Trophoblast cell (in vitro differentiated cells and primary cell): Measurements from ENCODE around the gene GOLIM4.

Experiments
- DNase-seq, 2 donors: peaks; one replicate each; pipeline ENCODE4 v3.0.0-alpha.2; 2016
- H2AFZ ChIP-seq: 2 replicates; pipeline ENCODE4 v1.6.1; 2013; ENCODE audit warnings: low read length, moderate library complexity, mild to moderate bottlenecking; ENCODE audit not compliant: insufficient read depth, poor library complexity
- H2AK5ac ChIP-seq: 2 replicates; pipeline ENCODE4 v1.6.1; 2013; ENCODE audit warnings: mild to moderate bottlenecking, low read length
- H2BK120ac ChIP-seq: 2 replicates; pipeline ENCODE4 v1.6.1; 2013; ENCODE audit warnings: low read length, mild to moderate bottlenecking, moderate library complexity; ENCODE audit not compliant: insufficient read depth, poor library complexity
- H2BK12ac ChIP-seq: 2 replicates; pipeline ENCODE4 v1.6.1; 2013; ENCODE audit warnings: mild to moderate bottlenecking, low read length, moderate library complexity
- H2BK5ac ChIP-seq: 2 replicates; pipeline ENCODE4 v1.6.1; 2013; ENCODE audit warnings: low read length, low read depth, moderate library complexity, mild to moderate bottlenecking; ENCODE audit not compliant: poor library complexity
- H3K14ac ChIP-seq: 2 replicates; pipeline ENCODE4 v1.6.1; 2013; ENCODE audit warnings: mild to moderate bottlenecking, low read length
- H3K18ac ChIP-seq: 2 replicates; pipeline ENCODE4 v1.6.1; 2013; ENCODE audit warnings: mild to moderate bottlenecking, low read length
- H3K23ac ChIP-seq: 2 replicates; pipeline ENCODE4 v1.6.1; 2013; ENCODE audit warnings: low read length
- H3K27ac ChIP-seq: 2 replicates; pipeline ENCODE4 v1.5.1; 2013; ENCODE audit warnings: low read depth, mild to moderate bottlenecking, inconsistent platforms, low read length, moderate library complexity
- H3K27me3 ChIP-seq: 2 replicates; pipeline ENCODE4 v1.6.1; 2013; ENCODE audit warnings: inconsistent platforms, mild to moderate bottlenecking, low read length, moderate library complexity; ENCODE audit not compliant: insufficient read depth
- H3K36me3 ChIP-seq, 2 experiments: 1 replicate in 1 of 2; 2 replicates in 1 of 2; pipeline ENCODE4 v1.6.1; 2013; ENCODE audit warnings: low read length in 2 of 2, mild to moderate bottlenecking in 2 of 2, moderate library complexity in 1 of 2; ENCODE audit not compliant: insufficient read depth in 2 of 2, control insufficient read depth in 1 of 2
- H3K4ac ChIP-seq: 2 replicates; pipeline ENCODE4 v1.6.1; 2013; ENCODE audit warnings: low read depth, mild to moderate bottlenecking, low read length, moderate library complexity
- H3K4me1 ChIP-seq, 2 experiments: 1 replicate in 1 of 2; 2 replicates in 1 of 2; pipeline ENCODE4 v1.6.1; 2013; ENCODE audit warnings: low read length in 2 of 2, mild to moderate bottlenecking in 2 of 2, moderate library complexity in 1 of 2; ENCODE audit not compliant: insufficient read depth in 2 of 2, control insufficient read depth in 1 of 2
- H3K4me2 ChIP-seq: 2 replicates; pipeline ENCODE4 v1.6.1; 2013; ENCODE audit warnings: inconsistent platforms, mild to moderate bottlenecking, low read length, moderate library complexity
- H3K4me3 ChIP-seq: 2 replicates; pipeline ENCODE4 v1.5.1; 2013; ENCODE audit warnings: mild to moderate bottlenecking, low read depth, low read length, inconsistent platforms
- H3K79me1 ChIP-seq: one replicate; pipeline ENCODE4 v1.6.1; 2013; ENCODE audit warnings: low read length
- H3K79me2 ChIP-seq: 2 replicates; pipeline ENCODE4 v1.6.1; 2013; ENCODE audit warnings: low read length, mild to moderate bottlenecking; ENCODE audit not compliant: control insufficient read depth, insufficient read depth, poor library complexity
- H3K9ac ChIP-seq: 2 replicates; pipeline ENCODE4 v1.6.1; 2013; ENCODE audit warnings: mild to moderate bottlenecking, low read length
- H3K9me3 ChIP-seq: 2 replicates; pipeline ENCODE4 v1.6.1; 2013; ENCODE audit warnings: low read depth, mild to moderate bottlenecking, control low read depth, inconsistent platforms, low read length; ENCODE audit not compliant: insufficient read depth
- H4K12ac ChIP-seq: 2 replicates; pipeline ENCODE4 v1.6.1; 2013; ENCODE audit warnings: low read depth, mild to moderate bottlenecking, low read length, moderate library complexity
- H4K8ac ChIP-seq: 2 replicates; pipeline ENCODE4 v1.6.1; 2013; ENCODE audit warnings: low read depth, mild to moderate bottlenecking, low read length, moderate library complexity
- H4K91ac ChIP-seq: one replicate; pipeline ENCODE4 v1.6.1; 2013; ENCODE audit warnings: low read depth, mild to moderate bottlenecking, low read length, moderate library complexity
- WGBS: extraction: QIAGEN DNeasy Blood & Tissue Kit; methylation state at CpG from one replicate; pipeline ENCODE4 v1.1.7; 2013; ENCODE audit warnings: missing lambda C conversion rate; ENCODE audit not compliant: insufficient read length, insufficient coverage; ENCODE audit errors: extremely low coverage; 5-methylcytosine and 5-hydroxymethylcytosine counted together

The GOLIM4 gene

GRCh38 chr3:168117853-168118313, 22.2 kb upstream of the GOLIM4 start:
- WGBS = no CpG with 5 or more reads among the region's 2 CpGs
- H3K4me3 ChIP-seq = no peak overlapping the region
- H4K8ac ChIP-seq = no peak overlapping the region

GRCh38 chr3:168117059-168117458, 21.3 kb upstream of the GOLIM4 start:
- Histone ChIP-seq H3K4me1 (no peaks in the 10 kb centered on the region), H3K4me2 (no peak overlapping the region), H3K4me3 (no peak overlapping the region), H3K9me3 (no peaks in the 10 kb centered on the region), H3K9ac (no peak overlapping the region), H2AK5ac (no peak overlapping the region), H2BK120ac (no peak overlapping the region), H3K23ac (no peak overlapping the region), H3K27ac (no peak overlapping the region), H4K91ac (no peak overlapping the region), H2AFZ (no peak overlapping the region), H3K18ac (no peak overlapping the region), H3K79me1 (no peaks in the 10 kb centered on the region), H3K79me2 (no peaks in the 10 kb centered on the region), H3K36me3 (no peaks in the 10 kb centered on the region), H2BK12ac (no peak overlapping the region), H3K4ac (no peak overlapping the region), H3K14ac (no peak overlapping the region), H4K8ac (no peak overlapping the region), H2BK5ac (no peak overlapping the region), H4K12ac (no peak overlapping the region), H3K27me3 (no peaks in the 10 kb centered on the region)
- no CpG with 5 or more reads among the region's 3 CpGs for WGBS
- DNase-seq = no peak

More at GRCh38 chr3:168117853-168118313, 22.2 kb upstream of the GOLIM4 start:
- Histone ChIP-seq H2BK5ac (no peak overlapping the region), H3K36me3 (no peaks in the 10 kb centered on the region), H3K4ac (no peak overlapping the region), H2AFZ (no peak overlapping the region), H3K79me1 (no peaks in the 10 kb centered on the region), H4K91ac (no peak overlapping the region), H2AK5ac (no peak overlapping the region), H3K9me3 (no peaks in the 10 kb centered on the region), H3K4me1 (no peaks in the 10 kb centered on the region), H3K9ac (no peak overlapping the region), H3K23ac (no peak overlapping the region), H3K14ac (no peak overlapping the region), H2BK12ac (no peak overlapping the region), H3K27ac (no peak overlapping the region), H3K4me2 (no peak overlapping the region), H4K12ac (no peak overlapping the region), H3K79me2 (no peaks in the 10 kb centered on the region), H2BK120ac (no peak overlapping the region), H3K18ac (no peak overlapping the region), H3K27me3 (no peaks in the 10 kb centered on the region)
- DNase-seq = peak in 1 of 2 donors; percentile 24

GRCh38 chr3:168116279-168116678, 20.6 kb upstream of the GOLIM4 start:
- Histone ChIP-seq H2BK120ac (no peak overlapping the region), H3K79me1 (no peaks in the 10 kb centered on the region), H3K23ac (no peak overlapping the region), H3K4me3 (no peak overlapping the region), H3K4me1 (no peaks in the 10 kb centered on the region), H3K36me3 (no peaks in the 10 kb centered on the region), H3K79me2 (no peaks in the 10 kb centered on the region), H4K12ac (no peak overlapping the region), H2AK5ac (no peak overlapping the region), H3K4ac (no peak overlapping the region), H3K9me3 (no peaks in the 10 kb centered on the region), H2BK5ac (no peak overlapping the region), H4K91ac (no peak overlapping the region), H3K27me3 (no peaks in the 10 kb centered on the region), H2AFZ (no peak overlapping the region), H3K27ac (no peak overlapping the region), H3K4me2 (no peak overlapping the region), H3K18ac (no peak overlapping the region), H3K14ac (no peak overlapping the region), H4K8ac (no peak overlapping the region), H2BK12ac (no peak overlapping the region), H3K9ac (no peak overlapping the region)
- no CpG with 5 or more reads among the region's 4 CpGs for WGBS
- DNase-seq = no peak

DNA sequence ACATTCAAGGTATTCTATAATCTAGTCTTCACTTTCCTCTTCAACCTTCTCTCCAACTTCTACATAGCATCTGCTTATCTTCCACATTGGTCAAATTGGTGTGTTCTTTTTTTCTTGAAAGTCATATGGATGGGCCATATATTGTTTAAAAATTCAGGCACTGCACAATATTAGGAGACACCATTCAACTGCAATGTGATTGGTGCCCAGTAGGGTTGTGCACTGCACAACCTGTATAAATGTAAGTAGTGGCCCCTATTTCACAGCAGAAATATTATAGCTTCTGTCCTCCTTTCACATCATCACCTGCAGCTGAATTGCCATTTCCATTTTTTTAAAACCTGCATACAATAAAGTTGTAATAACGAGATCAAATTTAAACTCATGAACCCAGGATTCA, 18.1 kb upstream of the GOLIM4 start:
- H3K36me3 ChIP-seq = no peaks in the 10 kb centered on the region
- no peak overlapping the region for H3K27ac ChIP-seq
- no peak for DNase-seq
- no peak overlapping the region for H3K23ac ChIP-seq
- no CpG with 5 or more reads among the region's 1 CpG for WGBS
- no peaks in the 10 kb centered on the region for H3K79me2 ChIP-seq
- H2AK5ac ChIP-seq = no peak overlapping the region
- H3K27me3 ChIP-seq = no peaks in the 10 kb centered on the region
- no peak overlapping the region for H2BK12ac ChIP-seq
- no peak overlapping the region for H2AFZ ChIP-seq
- no peaks in the 10 kb centered on the region for H3K79me1 ChIP-seq
- H3K4me2 ChIP-seq = no peak overlapping the region
- H3K4me1 ChIP-seq = no peaks in the 10 kb centered on the region
- H3K18ac ChIP-seq = no peak overlapping the region
- no peak overlapping the region for H3K4ac ChIP-seq
- H3K9ac ChIP-seq = no peak overlapping the region
- no peak overlapping the region for H4K91ac ChIP-seq
- no peak overlapping the region for H4K8ac ChIP-seq
- no peak overlapping the region for H2BK120ac ChIP-seq
- H3K4me3 ChIP-seq = no peak overlapping the region
- H4K12ac ChIP-seq = no peak overlapping the region
- no peaks in the 10 kb centered on the region for H3K9me3 ChIP-seq
- H3K14ac ChIP-seq = no peak overlapping the region
- no peak overlapping the region for H2BK5ac ChIP-seq
